OCI-LY7 (cell line): ENCODE data around the gene OGFOD3. TPM values are rescaled to one million over a fixed set of nuclear protein-coding genes. Genes with fewer than 3 reads are reported as not detected.
A peak's percentile ranks its signal among the peaks of the same experiment; 100 is the strongest.

Experiments used
- BruUV-seq: library from RNA; stranded (reverse); fragments of 400-500 nt; replicated peaks from 2 replicates; lab custom pipeline; 2021; lab: Mats Ljungman, UMichigan
- CTCF ChIA-PET: fragments of 300-600 bp; sonication (Branson Sonifier 250); formaldehyde crosslinking; loops from one replicate; lab custom pipeline; 2022; ENCODE audit warnings: antibody characterized with exemption; ENCODE audit not compliant: unreplicated experiment; lab: Charles Lee
- POLR2A ChIA-PET: fragments of 300-600 bp; sonication (Branson Sonifier 250); formaldehyde crosslinking; loops from one replicate; lab custom pipeline; 2022; ENCODE audit warnings: antibody characterized with exemption; lab: Charles Lee
- DNase-seq: peaks from one replicate; pipeline ENCODE4 v3.0.0-alpha.2; 2015; ENCODE audit warnings: low spot score
- H2AFZ ChIP-seq: fragments of 200-600 bp; sonication (generic), shearing (Covaris generic); 2 replicates; pipeline ENCODE4 v1.6.1; 2014; ENCODE audit warnings: mild to moderate bottlenecking, antibody characterized with exemption, low read length, moderate library complexity
- H3K27ac ChIP-seq: fragments of 200-600 bp; sonication (generic); 2 replicates; pipeline ENCODE4 v1.5.1; 2014; ENCODE audit warnings: mixed run types, low read depth, mild to moderate bottlenecking, moderate library complexity, low read length, inconsistent platforms; ENCODE audit not compliant: poor library complexity, severe bottlenecking
- H3K36me3 ChIP-seq: fragments of 200-600 bp; sonication (generic); 2 replicates; pipeline ENCODE4 v1.6.1; 2014; ENCODE audit warnings: mild to moderate bottlenecking, antibody characterized with exemption, low read length, moderate library complexity, mixed read lengths; ENCODE audit not compliant: insufficient read depth
- H3K4me1 ChIP-seq: fragments of 200-600 bp; sonication (generic); 2 replicates; pipeline ENCODE4 v1.5.1; 2014; ENCODE audit warnings: mild to moderate bottlenecking, low read length; ENCODE audit not compliant: insufficient read depth, poor library complexity, severe bottlenecking
- H3K4me2 ChIP-seq: fragments of 200-600 bp; sonication (generic); 2 replicates; pipeline ENCODE4 v1.6.1; 2014; ENCODE audit warnings: mild to moderate bottlenecking, low read length
- H3K4me3 ChIP-seq: fragments of 200-600 bp; sonication (generic); 2 replicates; pipeline ENCODE4 v1.5.1; 2014; ENCODE audit warnings: mild to moderate bottlenecking, low read depth, low read length; ENCODE audit not compliant: poor library complexity, severe bottlenecking
- H3K79me2 ChIP-seq: fragments of 200-600 bp; sonication (generic); 2 replicates; pipeline ENCODE4 v1.6.1; 2016; ENCODE audit warnings: low read depth, mild to moderate bottlenecking, low read length, moderate library complexity, mixed read lengths; ENCODE audit not compliant: insufficient read depth
- H3K9me2 ChIP-seq: fragments of 200-600 bp; sonication (generic); 2 replicates; pipeline ENCODE4 v1.6.1; 2016; ENCODE audit warnings: mild to moderate bottlenecking, low read length, mixed read lengths; ENCODE audit not compliant: insufficient read depth
- H3K9me3 ChIP-seq: fragments of 200-600 bp; sonication (generic); 2 replicates; pipeline ENCODE4 v1.6.1; 2014; ENCODE audit warnings: mild to moderate bottlenecking, mixed run types, low read length, mixed read lengths
- H4K20me1 ChIP-seq: fragments of 200-600 bp; sonication (generic); 2 replicates; pipeline ENCODE4 v1.6.1; 2014; ENCODE audit warnings: mild to moderate bottlenecking, antibody characterized with exemption, low read length, moderate library complexity, mixed read lengths; ENCODE audit not compliant: insufficient read depth
- EZH2phosphoT487 ChIP-seq: fragments of 200-600 bp; sonication (generic); IDR thresholded peaks from 2 replicates; pipeline ENCODE4 v1.6.1; 2018; ENCODE audit warnings: low read depth, borderline replicate concordance, mild to moderate bottlenecking, mixed run types, antibody characterized with exemption, low read length, moderate library complexity, mixed read lengths
- intact Hi-C: fragments of 100-400 bp; cut with micrococcal nuclease; formaldehyde crosslinking; loops from one replicate; pipeline ENCODE4 v1.10.0; 2022; ENCODE audit not compliant: unreplicated experiment
- total RNA-seq, 2 experiments: library from RNA; depleted of rRNA in 1 of 2; stranded (reverse); fragments of >200 nt in 1 of 2; shearing (Covaris generic) in 1 of 2; gene quantifications; 2 replicates each; pipeline ENCODE4 v1.2.3, GENCODE V29; 2014 to 2022
- TF ChIP-seq, protein P1 (sequence below): fragments of 200-600 bp; sonication (generic); conservative IDR thresholded peaks from 2 replicates; pipeline ENCODE4 v1.5.1; 2014; ENCODE audit warnings: mild to moderate bottlenecking, antibody characterized with exemption, low read length, moderate library complexity, mixed read lengths

Gene OGFOD3
- total RNA-seq, 2 experiments from 2014 or later = 55.6 to 65.2 TPM

DNA sequence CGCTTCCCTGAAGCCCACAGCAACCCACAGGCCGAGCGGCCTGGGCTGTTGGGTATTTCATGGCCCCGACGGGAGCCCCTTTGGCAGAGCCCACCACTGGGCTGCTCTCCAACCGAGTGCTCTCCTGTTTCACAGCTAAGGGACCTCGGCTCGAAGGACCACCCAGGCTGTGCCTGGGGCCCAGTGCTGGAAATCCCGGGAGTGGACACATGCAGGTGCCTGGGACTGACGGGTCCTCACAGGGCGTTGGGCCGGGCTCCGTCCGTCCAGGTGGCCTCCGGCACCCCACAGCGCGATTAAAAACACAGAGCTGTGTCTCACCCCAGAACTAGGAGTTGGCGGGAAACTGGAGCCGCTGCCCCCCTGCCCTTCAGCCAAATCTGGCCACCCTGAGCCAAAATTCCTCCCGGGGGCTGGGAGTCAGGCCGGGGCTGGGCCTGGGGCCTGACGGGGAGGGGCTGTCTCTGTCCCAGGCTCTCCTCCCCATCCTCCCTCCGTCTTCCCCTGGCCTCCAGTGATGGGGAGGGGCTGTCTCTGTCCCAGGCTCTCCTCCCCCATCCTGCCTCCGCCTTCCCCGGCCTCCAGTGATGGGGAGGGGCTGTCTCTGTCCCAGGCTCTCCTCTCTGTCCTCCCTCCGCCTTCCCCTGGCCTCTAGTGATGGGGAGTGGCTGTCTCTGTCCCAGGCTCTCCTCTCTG, 32.7 kb downstream of the OGFOD3 start:
- H2AFZ ChIP-seq = no peak overlapping the region
- DNase-seq = no peak
- no peaks in the 10 kb centered on the region for H3K4me1 ChIP-seq
- H3K9me2 ChIP-seq = no peaks in the 10 kb centered on the region
- H3K79me2 ChIP-seq = no peaks in the 10 kb centered on the region
- no peaks in the 10 kb centered on the region for H3K9me3 ChIP-seq
- no TSS peak for BruUV-seq
- H4K20me1 ChIP-seq = no peaks in the 10 kb centered on the region
- no peak overlapping the region for H3K4me2 ChIP-seq
- ChIA-PET POLR2A (no interaction called here), CTCF (interaction anchor here (0.6 kb wide), 1 partner anchor 250 kb away, joined by 4 read pairs; no protein-coding TSS in a partner anchor)
- H3K27ac ChIP-seq = no peak overlapping the region
- H3K36me3 ChIP-seq = no peaks in the 10 kb centered on the region
- no peak overlapping the region for H3K4me3 ChIP-seq
- no peak for TF ChIP-seq EZH2phosphoT487
- TF ChIP-seq, protein P1, sequence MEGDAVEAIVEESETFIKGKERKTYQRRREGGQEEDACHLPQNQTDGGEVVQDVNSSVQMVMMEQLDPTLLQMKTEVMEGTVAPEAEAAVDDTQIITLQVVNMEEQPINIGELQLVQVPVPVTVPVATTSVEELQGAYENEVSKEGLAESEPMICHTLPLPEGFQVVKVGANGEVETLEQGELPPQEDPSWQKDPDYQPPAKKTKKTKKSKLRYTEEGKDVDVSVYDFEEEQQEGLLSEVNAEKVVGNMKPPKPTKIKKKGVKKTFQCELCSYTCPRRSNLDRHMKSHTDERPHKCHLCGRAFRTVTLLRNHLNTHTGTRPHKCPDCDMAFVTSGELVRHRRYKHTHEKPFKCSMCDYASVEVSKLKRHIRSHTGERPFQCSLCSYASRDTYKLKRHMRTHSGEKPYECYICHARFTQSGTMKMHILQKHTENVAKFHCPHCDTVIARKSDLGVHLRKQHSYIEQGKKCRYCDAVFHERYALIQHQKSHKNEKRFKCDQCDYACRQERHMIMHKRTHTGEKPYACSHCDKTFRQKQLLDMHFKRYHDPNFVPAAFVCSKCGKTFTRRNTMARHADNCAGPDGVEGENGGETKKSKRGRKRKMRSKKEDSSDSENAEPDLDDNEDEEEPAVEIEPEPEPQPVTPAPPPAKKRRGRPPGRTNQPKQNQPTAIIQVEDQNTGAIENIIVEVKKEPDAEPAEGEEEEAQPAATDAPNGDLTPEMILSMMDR = no peak
- intact Hi-C loops = no loop called here

DNA sequence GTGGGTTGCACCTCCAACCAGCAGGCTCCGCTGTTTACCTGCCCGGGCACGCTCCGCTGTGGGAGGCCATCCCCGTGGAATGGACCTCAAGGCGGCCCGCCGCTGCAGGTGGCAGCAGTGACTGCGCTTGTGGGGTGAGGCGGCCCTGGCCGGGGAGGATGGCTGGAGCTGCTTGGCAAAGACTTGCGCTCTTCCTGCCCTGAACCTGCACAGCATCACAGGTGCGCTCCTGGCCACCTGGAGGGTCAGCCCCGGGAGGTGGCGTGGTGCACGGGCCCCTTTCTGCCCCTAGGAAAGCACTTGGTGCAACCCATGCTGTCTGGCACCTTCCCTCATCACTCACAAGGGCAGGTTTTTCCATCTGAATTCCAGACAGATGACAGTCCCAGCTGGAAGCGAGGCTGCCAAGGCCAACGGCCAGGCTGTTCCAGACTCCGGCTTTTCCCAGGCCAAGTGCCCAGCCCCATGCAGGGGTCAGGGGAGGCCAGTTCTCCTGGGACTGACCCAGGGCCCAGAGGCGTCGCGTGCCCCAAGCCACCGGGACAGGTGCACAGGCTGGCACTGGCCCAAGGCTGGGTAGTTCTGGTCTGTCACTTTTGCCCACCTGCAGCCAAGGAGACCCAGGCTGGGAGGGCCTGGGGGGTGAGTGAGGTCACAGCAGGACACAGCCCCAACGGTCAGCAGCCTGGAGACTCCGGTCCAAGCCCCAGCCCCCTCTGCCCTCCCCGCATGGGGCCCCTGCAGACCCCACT, 33.5 kb downstream of the OGFOD3 start:
- intact Hi-C loops = no loop called here
- ChIA-PET POLR2A (no interaction called here), CTCF (interaction anchor here (0.6 kb wide), 1 partner anchor 250 kb away, joined by 4 read pairs; no protein-coding TSS in a partner anchor)
- Histone ChIP-seq H3K4me1 (peaks cover 1% of the 10 kb centered on the region), H2AFZ (no peak overlapping the region), H3K4me3 (no peak overlapping the region), H3K27ac (no peak overlapping the region), H3K36me3 (no peaks in the 10 kb centered on the region), H3K4me2 (no peak overlapping the region), H3K9me3 (no peaks in the 10 kb centered on the region), H4K20me1 (no peaks in the 10 kb centered on the region), H3K79me2 (no peaks in the 10 kb centered on the region), H3K9me2 (no peaks in the 10 kb centered on the region)
- no TSS peak for BruUV-seq
- peak; percentile 31 for DNase-seq
- TF ChIP-seq EZH2phosphoT487 = no peak
- TF ChIP-seq, protein P1 = peak; percentile 41; the same call in 1 of the 2 replicates
